ENCODE results near the gene FOXRED2. TPM values are rescaled to one million over a fixed set of nuclear protein-coding genes. Genes with fewer than 3 reads are reported as not detected.

Gene FOXRED2
- total RNA-seq, 4 donors from 2014 or later, result 4.6 to 7.5 (median 6.0) TPM

DNA sequence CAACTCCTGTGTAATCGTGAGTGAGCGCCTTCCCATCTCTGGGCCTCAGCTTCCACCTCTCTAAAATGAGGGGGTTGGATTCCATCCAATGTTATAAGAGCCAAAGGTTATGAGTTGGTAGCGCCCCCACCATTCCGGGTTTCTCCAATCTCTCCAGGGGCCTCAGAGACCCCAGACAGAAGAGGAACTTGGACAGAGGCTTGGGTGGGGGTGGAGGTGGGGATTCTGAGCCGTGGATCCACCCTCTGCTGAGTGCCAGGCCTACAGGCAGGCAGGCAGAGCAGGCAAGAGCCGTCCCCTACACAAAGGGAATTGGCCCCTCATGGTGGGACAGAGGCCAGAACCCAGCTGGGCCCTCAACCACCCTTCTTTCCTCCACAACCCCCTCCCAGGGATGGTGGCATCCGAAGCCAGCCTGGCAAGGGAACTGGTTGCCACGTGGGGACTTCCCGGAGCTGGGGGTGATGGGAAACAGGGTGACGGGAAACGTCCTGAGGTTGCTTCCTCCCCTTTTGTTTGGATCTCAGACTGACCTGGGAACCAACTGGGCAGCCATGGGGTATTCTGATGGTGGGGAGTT, 57.2 kb downstream of the FOXRED2 start:
- TF ChIP-seq, protein P1, sequence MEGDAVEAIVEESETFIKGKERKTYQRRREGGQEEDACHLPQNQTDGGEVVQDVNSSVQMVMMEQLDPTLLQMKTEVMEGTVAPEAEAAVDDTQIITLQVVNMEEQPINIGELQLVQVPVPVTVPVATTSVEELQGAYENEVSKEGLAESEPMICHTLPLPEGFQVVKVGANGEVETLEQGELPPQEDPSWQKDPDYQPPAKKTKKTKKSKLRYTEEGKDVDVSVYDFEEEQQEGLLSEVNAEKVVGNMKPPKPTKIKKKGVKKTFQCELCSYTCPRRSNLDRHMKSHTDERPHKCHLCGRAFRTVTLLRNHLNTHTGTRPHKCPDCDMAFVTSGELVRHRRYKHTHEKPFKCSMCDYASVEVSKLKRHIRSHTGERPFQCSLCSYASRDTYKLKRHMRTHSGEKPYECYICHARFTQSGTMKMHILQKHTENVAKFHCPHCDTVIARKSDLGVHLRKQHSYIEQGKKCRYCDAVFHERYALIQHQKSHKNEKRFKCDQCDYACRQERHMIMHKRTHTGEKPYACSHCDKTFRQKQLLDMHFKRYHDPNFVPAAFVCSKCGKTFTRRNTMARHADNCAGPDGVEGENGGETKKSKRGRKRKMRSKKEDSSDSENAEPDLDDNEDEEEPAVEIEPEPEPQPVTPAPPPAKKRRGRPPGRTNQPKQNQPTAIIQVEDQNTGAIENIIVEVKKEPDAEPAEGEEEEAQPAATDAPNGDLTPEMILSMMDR (IDR thresholded peaks at IDR 0.05; ENCODE audit: low read depth), result no peak

DNA sequence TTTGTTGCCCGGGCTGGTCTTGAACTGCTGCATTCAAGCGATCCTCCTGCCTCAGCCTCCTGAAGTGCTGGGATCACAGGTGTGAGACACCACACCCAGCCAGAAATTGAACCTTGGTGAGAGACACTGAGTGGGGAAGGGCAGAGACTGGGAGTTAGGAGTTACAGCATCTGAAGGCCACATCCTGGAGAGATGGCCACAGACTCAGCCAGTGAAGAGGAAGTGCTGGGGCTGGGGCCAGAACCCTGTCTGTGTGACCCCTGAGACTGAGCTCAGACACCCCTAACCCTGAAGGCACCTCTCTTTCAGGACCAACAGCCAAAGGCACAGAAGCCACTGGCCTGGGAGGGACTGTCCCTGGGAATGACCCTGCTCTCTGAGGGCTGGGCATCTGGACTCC, 59.2 kb downstream of the FOXRED2 start:
- TF ChIP-seq, protein P1 (IDR thresholded peaks at IDR 0.05; ENCODE audit: low read depth), result no peak

DNA sequence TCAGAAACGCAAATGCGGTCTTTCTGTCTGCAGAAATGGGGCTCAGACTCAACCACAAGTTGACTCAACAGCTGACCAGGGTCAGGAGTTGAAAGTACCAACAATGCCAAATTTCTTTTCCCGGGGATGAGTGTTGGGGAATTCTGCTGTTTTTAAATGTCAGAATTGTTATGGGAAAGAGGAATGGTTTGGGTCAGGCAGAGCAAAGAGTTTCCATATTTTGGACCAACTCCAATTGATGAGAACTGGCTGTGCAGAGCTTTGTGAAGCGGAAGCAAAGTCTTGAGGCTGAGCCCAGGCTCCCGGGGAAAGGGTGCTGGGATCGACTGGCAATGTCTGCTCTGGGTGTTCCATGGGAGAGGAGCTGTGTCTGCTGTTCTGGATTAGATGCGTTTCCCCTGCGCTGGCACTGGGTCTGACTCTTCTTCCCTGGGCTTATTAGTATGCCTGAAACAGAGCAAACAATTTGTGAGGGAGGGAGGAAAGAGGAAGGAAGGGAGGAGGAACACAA, 61.6 kb downstream of the FOXRED2 start:
- TF ChIP-seq, protein P1 (IDR thresholded peaks at IDR 0.05; ENCODE audit: low read depth), result no peak

DNA sequence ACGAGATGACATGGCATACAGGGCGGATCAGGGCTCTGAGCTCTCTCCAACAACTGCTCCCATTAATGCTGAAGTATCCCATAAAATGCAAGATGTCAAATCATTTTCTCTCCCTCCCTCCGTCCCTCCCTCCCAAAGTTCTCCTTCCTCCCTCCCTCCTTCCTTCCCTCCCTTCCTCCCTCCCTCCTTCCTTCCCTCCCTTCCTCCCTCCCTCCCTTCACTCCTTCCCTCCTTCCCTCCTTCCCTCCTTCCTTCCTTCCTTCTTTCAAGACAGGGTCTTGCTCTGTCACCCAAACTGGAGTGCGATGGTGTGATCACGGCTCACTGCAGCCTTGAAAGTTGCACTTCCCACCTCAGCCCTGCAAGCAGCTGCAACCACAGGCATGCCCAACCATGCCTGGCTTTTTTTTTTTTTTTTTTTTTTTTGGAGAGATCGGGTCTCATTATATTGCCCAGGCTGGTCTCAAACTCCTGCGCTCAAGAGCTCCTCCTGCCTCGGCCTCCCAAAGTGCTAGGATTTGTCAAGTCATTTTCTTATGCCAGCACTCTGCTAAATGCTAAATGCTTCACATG, 63.6 kb downstream of the FOXRED2 start:
- TF ChIP-seq, protein P1 (IDR thresholded peaks at IDR 0.05; ENCODE audit: low read depth), result no peak

DNA sequence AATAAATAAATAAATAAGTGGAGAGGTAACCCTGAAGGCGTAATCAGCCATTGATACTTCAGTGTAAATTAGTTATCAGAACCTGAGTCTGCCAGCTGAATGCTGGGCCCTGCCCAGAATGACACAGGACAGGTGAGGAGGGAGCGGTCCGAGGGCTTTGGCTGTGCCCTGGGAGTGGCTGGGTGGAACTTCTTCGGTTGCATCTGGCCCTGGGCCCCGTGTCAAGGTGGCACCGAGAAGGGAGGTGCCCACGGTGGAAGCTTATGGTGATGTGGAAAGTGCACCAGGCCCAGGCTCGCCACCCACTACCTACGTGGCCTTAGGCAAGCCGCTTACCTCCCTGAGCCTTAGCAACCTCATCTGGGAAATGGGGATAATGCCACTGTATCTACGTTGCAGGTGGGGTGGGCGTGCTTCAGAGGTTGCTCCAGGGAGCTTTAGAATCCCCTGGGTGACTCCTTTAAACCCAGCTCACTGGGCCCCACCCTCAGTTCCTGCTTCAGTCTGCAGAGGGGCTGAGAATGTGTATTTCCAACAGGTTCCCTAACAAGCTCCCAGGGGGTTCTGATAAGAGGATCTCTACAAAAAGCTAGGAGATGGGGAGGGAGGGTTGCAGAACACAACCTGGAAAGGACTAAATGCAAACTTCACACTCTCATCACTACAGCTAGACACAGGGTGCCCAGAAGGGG, 64.2 kb downstream of the FOXRED2 start:
- TF ChIP-seq, protein P1 (IDR thresholded peaks at IDR 0.05; ENCODE audit: low read depth), result no peak

DNA sequence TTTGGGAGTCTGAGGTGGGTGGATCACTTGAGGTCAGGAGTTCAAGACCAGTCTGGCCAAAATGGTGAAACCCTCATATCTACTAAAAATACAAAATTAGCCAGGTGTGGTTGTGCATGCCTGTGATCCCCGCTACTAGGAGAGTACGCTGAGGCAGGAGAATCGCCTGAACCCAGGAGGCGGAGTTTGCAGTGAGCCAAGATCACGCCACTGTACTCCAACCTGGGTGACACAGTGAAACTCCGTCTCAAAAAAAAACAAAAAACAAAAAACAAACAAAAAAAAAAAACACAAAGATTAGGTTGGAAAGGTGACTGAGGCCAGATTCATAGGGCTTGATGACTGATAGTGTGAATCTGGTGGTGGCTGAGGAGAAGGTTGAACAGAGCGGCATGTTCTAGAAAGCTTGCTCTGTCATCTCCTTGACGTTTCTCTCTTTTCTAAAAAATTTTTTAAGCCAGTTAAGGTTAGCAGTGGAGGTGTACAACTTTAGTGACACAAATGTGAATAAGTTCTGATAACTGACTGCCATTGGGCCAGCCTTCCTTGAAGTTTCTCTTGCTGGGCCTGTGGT, 66.3 kb downstream of the FOXRED2 start:
- TF ChIP-seq, protein P1 (IDR thresholded peaks at IDR 0.05; ENCODE audit: low read depth), result no peak

All from subcutaneous adipose tissue (tissue), 4 donors.